ENCODE data around the gene CDK5RAP2.
"Not testable (repeated sequence)": the region's sequence is repeated elsewhere in the genome, so short reads cannot be mapped to it uniquely, and the experiment has no call there.

Gene CDK5RAP2

GRCh38 chr9:120580051-120580896 lies at the start of gene CDK5RAP2:
Gene CDK5RAP2, minus strand, starts transcription at chr9:120580167. Its CDS starts 189 bp downstream, at chr9:120579978.
- DNase-seq = peak; percentile 98 to 99

DNA sequence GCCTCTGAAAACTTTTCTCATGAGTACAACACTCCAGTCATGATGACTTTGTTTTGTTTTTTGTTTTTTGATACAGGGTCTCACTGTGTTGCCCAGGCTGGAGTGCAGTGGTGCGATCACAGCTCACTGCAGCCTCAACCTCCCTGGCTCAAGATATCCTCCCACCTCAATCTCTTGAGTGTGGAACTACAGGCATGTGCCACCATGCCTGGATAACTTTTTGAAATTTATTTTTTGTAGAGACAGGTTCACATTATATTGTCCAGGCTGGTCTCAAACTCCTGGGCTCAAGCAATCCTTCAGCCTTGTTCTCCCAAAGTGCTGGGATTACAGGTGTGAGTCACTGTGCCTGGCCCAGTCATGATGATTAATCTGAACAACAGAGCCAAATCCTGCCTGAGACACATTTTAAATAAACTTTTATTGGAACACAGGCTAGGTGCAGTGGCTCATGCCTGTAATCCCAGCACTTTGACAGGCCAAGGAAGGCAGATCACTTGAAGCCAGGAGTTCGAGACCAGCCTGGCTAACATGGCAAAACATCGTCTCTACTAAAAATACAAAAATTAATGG lies 49.0 kb upstream of the CDK5RAP2 start:
- not testable (repeated sequence) for DNase-seq

- DNase-seq = no peak
Measured at GRCh38 chr9:120628207-120628924, 48.4 kb upstream of the CDK5RAP2 start.

- no peak for DNase-seq
Measured at GRCh38 chr9:120627073-120627472, 47.1 kb upstream of the CDK5RAP2 start.

DNA sequence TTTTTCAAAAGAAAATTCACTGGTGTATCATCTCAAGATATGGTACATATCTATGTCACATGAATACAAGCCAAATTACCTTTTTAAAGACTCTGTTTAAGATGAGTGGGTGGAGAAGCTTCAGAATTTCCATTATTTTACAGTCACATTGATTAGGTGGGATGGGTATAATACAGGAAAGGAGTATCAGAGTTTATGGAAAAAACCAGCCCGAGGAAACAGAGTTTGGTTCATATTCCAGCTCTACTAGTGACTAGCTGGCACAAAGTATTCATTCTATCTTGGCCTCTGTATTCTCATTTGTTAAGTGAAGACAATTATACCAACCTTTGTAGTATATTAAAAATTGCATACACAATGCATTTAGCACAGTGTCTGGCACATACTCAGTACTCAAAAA lies 46.5 kb upstream of the CDK5RAP2 start:
- DNase-seq = no peak

DNA sequence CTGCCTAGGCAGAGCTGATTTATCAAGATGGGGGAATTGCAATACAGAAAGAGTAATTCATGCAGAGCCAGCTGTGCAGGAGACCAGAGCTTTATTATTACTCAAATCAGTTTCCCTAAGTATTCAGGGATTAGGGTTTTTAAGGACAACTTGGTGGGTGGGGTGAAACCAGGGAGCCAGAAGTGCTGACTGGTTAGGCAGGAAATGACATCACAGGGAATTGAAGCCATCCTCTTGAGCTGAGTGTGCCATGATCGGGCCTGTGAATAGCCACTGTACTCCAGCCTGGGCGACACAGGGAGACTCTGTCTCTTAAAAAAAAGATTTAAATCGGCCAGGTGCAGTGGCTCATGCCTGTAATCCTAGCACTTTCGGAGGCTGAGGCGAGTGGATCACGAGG lies 45.3 kb upstream of the CDK5RAP2 start:
- DNase-seq = peak; percentile 75 to 96

- no peak for DNase-seq
Measured at GRCh38 chr9:120622790-120623189, 42.8 kb upstream of the CDK5RAP2 start.

DNA sequence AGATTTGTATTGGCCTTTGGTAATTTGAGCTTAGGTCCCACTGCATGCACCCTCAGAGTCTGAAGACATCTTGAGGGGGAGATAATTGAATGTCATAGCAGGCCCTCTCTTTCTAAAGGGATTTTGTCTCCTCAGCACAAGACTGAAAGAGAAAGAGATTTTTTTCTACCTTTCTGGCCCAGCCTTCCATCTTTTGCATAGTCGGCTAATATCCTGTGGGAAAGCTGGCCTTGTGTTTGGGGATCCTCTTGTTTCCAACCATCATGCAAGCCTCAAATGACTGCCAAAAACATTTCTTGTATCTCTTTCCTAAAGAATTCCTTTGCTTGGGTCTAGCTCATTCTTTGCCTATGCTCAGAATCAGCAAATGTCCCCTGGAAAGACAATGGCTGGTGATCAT lies 42.0 kb upstream of the CDK5RAP2 start:
- no peak for DNase-seq

- peak; percentile 31 to 70 for DNase-seq
Measured at GRCh38 chr9:120619751-120620655, 40.0 kb upstream of the CDK5RAP2 start.

- DNase-seq = no peak
Measured at GRCh38 chr9:120616966-120617935, 37.3 kb upstream of the CDK5RAP2 start.

- peak in 1 of 2 experiments; percentile 23 for DNase-seq
Measured at GRCh38 chr9:120612218-120612617, 32.3 kb upstream of the CDK5RAP2 start.

GRCh38 chr9:120611690-120612068 lies 31.7 kb upstream of the CDK5RAP2 start:
- no peak for DNase-seq

GRCh38 chr9:120610975-120611689 lies 31.2 kb upstream of the CDK5RAP2 start:
- peak in 1 of 2 experiments; percentile 8 for DNase-seq

DNA sequence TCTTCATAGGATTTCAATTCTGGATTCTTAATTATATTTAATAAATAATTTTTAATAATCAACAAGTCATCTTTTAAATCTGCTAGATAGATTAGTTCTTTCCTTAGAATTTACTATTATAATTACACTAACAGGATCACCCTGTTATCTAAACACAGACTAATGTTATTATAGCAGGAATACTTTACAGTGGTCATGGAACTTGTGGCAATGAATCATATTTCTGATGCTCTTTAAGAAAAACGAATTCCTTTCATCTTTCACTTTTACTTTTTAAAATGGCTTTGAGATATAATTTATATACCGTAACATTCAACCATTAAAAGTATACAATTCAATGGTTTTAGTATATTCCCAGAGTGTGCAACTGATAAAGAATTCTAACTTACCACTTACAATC lies 29.7 kb upstream of the CDK5RAP2 start:
- no peak for DNase-seq

GRCh38 chr9:120608421-120608820 lies 28.5 kb upstream of the CDK5RAP2 start:
- DNase-seq = no peak

DNA sequence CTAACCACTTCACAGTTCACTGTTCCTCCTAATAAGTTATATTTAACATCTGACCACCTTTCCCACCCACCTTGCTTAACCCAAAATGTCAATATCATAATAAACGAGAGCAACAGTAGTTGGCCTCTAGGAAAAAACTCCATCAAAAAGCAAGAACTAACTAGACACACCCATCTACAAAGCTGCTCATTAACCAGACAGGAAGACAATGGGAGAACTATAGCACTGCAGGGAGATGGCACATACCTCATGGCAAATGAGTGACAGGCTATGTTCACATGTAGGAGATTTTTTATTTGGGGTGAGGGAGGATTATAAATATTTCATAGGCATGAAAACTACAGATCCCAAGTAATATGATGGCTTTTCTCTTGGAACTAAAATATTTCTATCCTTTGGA lies 23.6 kb upstream of the CDK5RAP2 start:
- DNase-seq = no peak

DNA sequence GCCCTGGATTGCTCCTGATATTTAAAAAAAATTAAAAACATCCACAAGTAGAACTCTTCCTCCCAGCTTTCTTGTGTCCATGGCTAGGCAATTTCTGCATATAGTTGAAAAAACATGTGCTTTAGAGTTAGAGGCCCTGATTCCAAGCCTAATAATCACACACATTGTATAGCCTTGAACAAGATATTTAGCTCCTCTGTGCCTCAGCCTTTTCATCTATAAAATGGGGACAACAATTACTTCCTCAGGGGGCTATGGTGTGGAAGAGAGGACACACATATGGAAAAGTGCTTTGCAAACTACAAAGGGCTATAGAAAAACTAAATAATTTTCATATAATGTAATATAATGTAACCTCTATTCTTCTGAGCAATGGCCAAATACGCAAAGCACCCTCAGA lies 23.0 kb upstream of the CDK5RAP2 start:
- no peak for DNase-seq

DNA sequence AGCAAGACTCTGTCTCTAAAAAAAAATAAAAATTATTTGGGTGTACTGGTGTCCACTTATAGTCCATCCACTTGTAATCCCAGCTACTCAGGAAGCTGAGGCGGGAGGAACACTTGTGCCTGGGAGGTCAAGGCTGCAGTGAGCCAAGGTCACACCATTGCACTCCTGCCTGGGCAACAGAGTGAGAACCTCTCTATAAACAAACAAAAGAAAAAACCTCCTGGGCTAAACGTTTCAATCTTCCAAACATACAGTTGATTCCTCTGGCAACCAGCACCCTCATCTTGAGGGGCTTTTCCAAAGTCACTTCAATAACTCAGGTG lies 13.9 kb upstream of the CDK5RAP2 start:
- no peak for DNase-seq

- no peak for DNase-seq
Measured at GRCh38 chr9:120593250-120593954, 13.4 kb upstream of the CDK5RAP2 start.

DNA sequence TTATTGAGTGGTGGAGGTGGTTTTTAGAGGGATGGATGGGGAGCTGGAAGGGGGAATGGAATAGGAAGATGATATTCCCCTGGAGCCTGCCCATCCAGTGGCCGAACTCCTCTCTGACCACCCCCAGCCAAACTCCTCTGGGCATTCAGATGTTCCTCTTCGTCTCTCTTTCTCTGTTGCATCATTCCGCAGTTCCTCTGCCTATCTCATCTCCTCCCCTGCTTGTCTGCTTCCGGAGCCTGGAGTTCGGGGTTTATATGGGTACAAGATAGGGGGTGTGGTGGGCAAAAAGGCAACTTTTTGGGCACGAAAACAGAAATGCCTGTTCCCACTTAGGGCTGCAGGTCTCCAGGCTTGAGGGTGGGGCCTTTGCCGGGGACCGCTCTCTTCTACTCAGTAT lies 12.2 kb upstream of the CDK5RAP2 start:
- DNase-seq = no peak

All from NCI-H524 (cell line).